ENCODE results near the gene TMEM62. TPM values are rescaled to one million over a fixed set of nuclear protein-coding genes. Genes with fewer than 3 reads are reported as not detected.
"Not testable (repeated sequence)": the region's sequence is repeated elsewhere in the genome, so short reads cannot be mapped to it uniquely, and the experiment has no call there.

Gene TMEM62
- total RNA-seq, 1 experiment from 2014 or later: 17.7 TPM

DNA sequence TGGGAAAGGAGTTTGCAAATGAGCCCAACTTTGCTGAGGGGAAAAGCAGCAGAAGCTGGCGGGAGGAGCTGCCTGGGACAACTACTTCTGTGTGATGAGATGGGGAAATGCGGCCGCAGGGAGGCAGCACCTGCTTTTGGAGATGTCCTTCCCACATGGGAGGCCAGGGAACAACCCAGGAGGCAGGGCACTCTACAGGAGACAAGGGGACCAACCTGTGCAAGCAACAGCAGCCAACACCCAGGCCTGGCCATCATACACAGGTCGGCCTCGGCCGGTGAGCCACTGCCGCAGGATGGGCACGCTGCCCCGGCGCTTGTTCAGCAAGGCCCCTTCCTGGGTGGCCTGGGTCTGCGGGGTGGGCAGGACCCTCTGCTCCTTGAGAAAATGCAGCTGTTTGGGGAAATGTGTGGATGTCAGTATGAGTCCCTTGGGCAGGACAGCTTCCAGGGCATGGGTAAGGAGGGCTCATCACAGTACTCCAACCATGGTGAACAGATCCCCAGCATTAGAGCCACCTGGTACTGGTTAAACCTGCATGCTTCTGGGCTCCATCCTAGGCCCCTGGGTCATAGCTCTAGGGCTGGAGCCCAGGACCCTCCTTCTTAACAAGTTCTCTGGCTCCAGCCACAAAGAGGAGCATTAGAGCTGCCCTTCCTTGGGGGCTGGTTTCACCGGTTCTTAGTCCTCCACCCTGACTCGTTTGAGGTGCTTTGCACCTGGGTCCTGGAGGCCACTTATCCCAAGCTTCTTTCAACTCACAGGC, 75.9 kb downstream of the TMEM62 start:
- no peak for DNase-seq (ENCODE audit: low spot score)

DNA sequence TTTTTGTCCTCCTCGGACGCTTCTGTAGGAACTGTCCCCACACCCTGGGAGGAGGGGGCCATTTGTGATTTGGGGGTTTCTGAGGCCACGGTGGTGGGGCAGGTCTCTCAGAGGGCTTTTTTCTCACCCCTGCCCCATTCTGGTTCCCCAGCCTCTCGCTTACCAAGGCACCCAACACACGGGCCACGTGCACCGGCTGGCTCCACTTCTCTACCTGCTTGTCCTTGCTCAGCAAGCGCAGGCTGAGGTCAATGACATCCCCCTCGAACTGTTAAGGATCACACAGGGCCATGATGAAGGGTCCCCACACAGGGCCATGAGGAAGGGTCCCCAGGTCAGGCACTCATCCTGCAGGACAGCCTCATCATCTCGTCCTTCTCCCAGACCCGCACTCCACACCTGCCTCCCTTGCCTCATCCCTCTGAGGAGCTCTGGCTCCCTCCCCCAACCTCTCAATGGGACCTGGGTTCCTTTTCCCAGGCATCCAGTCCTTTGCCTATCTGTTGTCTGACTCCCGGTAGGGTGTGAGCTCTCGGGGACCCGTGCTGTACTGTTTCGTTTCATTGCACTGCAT, 76.9 kb downstream of the TMEM62 start:
- DNase-seq (ENCODE audit: low spot score): no peak

DNA sequence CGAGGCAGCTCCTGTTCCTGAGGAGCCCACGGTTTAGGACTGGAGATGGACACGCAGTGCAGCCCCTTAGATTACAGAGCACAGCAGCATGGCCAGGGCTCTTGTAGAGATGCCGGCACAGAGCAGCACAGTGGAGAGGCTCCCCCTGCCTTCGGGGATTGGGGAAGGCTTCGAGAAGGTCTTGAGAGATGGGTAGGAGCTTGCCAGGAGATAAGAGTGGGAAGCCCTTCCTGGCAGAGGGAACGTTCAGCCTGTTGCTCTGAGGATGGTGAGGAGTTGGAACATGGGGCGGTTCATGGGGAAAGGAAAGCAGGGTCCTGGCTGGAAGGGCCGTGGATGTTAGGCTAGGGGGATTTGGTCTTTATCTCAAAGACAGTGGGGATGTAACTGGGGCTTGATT, 77.4 kb downstream of the TMEM62 start:
- no peak for DNase-seq (ENCODE audit: low spot score)

DNA sequence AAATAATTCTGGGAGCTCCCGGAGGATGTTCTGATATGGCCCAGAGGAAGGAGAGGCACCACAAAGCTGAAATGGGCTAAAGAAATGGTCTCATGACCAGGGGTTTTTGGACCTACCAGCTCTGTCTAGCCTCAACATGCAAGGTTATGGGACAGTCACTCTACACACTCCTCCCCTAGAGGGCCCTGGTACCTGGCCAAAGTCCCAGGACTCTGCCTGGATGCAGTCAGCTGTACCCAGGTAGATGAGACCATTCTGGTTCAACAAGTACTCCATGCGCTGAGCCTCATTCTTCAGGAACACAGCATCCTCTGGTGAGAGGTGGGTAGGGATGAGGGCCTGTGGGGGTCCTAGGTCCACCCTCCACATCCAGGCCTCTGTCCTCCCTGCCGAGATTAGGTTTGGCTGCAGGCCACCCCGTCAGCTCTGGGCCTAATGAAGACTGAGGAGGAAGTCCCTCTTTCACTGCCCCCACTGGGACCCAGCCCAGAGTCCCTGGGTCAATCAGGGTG, 77.9 kb downstream of the TMEM62 start:
- no peak for DNase-seq (ENCODE audit: low spot score)

DNA sequence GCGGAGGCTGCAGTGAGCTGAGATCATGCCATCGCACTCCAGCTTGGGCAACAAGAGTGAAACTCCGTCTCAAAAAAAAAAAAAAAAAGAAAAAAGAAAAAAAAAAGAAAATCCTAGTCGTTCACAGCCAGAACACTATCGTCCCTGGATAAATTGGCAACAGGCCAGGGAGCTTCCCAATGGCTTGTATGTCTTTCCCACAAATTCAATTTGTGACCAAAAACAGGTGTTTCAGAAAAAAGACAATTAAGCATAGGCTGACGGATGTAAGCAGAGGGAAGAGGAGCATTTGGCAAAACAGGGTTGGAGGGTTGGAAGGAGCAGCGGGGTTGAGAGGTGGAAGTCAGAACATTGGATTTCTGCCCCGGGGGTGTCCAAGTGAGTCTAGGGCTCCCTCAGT, 78.9 kb downstream of the TMEM62 start:
- DNase-seq (ENCODE audit: low spot score): no peak

DNA sequence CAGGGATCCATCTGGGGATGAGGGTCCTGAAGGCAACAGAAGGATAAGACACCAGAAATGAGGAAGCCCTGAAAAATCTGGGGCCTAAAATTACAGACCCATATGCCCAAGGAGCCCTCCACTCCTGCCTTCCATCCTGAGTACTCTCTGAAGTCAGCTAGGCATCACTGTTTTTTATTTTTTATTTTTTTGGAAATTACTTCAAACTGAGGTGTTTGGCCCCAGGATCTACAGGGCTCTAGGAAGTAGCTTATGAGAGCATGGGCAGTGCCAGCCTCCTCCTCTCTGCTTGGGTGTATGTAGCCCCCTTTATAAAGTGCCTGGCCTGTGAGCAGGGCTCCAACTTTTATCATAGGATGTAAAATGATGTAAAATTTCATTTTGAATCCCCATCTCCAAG, 79.6 kb downstream of the TMEM62 start:
- no peak for DNase-seq (ENCODE audit: low spot score)

DNA sequence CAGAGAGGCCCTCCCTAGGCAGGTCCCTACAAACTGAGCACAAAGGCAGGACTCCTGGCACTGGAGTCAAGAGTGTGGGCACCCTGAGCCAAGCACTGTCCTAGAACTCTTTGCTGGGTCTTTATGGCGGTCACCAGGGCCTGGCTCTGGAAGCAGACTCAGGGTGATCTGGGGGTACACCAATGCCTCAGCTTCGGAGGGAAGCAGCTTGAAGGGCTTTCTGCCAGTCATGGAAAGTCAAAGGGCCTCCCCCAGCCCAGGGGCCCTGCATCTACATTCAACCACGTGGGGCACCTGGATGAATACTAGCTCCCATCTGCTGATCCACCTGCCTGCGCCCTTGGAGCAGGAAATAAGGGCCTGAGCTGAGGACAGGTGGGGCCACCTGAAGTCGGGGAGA, 80.1 kb downstream of the TMEM62 start:
- no peak for DNase-seq (ENCODE audit: low spot score)

DNA sequence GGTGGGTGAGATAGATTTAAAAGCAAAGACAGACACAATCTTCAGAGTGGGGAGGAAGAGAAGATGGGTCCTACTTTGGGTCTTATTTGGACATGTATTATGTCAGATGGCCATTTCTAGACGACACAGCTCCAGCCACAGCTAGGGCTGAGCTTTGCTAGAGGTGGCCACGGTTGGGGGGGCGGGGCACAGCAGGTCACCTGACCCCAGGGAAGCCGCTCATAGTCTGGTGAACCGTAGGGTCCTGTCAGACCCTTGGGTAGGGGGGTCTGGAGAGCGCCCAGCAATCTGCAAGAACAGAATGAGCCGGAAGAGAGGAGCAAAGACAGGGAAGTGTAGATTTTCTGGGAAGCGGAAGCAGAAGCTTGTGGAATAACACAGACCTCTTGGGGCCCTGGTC, 80.8 kb downstream of the TMEM62 start:
- no peak for DNase-seq (ENCODE audit: low spot score)

DNA sequence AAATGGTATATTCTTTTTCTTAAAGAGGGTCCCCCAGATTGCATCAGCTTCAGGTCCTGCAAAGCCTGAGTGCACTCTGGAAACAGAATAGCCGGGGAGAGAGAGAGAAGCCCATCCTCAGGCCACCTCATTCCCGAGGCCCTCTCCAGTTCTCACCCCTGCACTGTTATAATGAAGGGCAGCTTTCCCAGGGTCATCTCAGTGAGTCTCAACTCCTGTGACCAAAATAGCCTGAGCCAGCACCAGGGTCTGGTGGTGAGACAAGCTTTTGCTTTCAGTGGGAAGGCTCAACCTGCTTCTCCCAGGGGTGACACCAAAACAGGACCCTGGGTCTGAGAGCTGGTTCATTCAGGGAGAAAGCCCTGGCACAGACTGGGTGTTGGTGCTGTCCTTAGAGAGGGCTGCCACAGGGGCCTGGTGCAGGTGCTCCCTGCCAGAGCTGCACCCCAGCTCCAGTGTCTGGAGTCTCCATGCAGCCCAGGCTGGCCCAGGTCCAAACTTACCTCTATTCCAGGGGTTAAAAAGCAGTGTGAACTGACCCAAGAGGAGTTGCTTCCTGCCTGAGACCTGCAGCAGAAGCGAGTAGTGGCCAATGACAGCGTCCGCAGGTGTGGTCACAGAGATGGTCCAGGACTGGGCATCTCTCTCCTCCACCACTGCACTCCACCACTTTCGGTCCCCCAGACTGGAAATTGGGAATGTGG, 81.4 kb downstream of the TMEM62 start:
- no peak for DNase-seq (ENCODE audit: low spot score)

DNA sequence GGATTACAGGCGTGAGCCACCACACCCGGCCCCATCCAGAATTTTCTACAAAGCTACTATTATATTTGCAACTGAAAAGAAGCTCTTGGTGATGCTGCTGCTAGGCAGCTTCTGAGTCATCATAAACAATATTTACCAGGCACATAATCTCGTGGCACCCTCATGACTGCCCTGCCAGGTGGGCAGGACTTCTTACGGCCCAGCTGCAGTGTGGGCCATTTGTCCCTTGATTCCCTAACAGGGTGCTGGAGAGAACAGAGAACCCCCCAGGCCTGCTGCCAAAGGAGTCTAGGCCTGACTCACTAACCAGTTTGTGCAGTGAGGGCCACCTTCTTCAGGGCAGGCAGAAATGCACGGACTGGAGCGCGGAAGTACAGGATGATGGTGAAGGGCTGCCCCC, 82.6 kb downstream of the TMEM62 start:
- DNase-seq (ENCODE audit: low spot score): peak; percentile 40

DNA sequence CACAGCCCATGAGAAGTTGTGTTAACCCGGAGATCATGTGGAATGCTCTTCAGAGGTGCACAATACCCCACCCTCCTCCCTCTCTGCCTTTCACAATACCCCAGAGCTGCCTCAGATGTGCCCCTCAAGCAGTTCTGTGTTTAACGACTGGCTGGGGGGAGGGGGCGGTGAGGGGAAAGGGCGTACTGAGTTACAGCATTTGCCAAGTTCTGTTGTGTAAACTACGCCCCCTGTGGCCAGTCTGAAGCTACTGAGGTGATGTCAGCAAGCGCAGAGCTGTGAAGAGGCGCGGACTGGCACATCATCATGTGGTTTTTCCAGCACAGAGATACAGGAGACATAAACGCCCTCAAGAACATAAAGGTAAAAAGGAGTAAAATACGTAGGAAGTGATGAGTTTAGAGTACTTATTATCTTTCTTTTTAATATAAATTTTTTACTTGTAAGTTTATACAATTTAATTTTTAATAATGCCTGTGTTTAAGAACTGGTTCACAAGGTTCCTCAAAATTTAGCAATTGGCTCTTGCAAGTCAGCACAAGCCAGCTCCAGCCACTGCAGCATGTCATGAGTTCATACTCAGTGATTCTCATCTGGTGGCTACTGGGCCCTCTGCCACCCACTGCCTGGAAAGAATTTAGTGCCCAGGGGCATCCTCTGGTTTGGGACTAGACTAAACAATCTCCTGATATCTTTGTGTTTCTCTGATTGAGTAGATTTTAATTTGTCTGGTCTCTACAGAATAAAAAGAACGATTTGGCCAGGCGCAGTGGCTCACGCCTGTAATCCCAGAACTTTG, 85.7 kb downstream of the TMEM62 start:
- DNase-seq (ENCODE audit: low spot score): peak; percentile 87

DNA sequence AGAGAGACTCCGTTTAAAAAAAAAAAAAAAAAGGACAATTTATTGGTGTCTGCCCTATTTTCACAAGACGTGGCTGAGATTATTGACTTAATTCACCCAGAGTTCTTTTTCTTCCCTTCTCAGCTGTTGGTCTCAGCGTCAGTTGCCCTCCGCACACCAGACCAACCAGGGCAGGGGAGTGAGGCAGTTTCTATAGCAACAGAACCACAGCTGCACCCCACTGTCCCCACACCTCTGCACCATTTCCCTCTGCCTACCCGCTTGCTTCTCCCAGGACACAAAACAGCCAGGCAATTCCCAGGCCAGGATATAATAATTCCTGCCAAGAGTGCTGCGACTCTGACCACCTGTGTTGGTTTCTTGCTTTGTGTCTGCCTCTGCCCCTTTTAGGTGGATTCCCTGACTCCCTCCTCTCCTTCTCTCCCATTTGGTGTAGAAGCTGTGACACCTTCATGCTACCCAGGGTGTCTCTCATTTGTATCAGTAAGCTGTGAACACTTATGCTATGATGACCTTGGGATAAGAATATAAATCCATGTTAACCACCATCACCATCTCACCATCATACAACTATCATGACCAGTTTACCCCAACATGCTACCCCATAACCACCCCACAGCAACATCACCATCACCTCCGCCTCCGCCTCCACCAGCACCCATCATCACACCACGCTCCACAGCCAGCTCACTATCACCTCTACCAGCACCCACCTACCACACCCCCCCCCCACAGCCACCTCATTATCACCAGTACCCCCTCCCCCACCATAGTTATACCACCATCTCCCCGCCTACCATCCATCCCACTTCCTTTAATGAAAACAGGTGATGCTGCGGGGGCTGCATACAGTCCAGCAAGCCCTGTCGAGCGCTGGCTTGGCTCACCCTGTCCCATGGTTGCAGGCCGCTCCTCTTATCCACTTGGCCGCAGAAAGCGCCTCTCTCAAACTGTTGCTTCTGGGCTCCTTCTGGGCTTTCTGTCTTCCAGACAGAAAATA, 86.8 kb downstream of the TMEM62 start:
- DNase-seq (ENCODE audit: low spot score): no peak

DNA sequence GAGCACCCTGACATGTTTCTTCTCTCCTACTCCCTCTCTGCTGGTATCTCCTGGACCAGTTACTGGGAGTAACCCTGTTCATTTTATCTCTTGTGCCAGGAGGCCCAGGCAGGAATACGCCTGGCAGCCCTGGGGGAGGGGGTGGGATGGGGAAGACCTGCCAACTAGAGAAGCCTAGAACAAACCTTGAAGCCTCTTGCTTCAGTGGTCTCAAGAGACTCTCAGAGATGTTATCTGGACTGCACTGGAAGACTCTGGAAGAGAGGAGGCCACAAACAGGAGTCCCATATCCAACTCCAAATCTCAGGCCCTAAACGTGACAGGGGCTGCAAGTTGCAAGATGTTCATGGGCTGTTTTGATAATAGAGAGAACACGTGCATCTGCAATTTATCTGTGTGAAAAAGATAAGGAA, 87.6 kb downstream of the TMEM62 start, which contains the start of gene EPB42:
Gene EPB42 (minus strand): TSS at position 28 of the 413 bp plus-strand sequence. CDS start 193 bp downstream, outside the sequence.
- DNase-seq (ENCODE audit: low spot score): no peak

DNA sequence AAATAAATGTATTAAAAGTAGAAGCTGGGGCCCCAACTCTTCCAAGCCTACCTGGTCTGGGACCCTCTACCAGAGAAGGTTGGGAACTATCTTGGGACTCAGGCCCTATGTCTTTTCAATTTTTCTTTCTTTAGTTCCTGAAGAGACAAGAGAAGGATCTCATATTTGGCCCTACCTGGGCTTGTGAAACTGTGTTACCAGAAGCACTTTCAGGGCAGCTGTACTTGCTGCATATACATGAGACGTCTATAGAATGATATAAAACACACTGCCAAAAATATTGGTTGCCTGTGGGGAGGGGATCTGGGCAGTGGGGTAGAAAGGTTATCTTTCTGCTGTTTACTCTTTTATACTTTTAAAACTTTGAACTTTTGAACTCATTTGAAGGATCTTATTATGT, 88.0 kb downstream of the TMEM62 start:
- DNase-seq (ENCODE audit: low spot score): no peak

DNA sequence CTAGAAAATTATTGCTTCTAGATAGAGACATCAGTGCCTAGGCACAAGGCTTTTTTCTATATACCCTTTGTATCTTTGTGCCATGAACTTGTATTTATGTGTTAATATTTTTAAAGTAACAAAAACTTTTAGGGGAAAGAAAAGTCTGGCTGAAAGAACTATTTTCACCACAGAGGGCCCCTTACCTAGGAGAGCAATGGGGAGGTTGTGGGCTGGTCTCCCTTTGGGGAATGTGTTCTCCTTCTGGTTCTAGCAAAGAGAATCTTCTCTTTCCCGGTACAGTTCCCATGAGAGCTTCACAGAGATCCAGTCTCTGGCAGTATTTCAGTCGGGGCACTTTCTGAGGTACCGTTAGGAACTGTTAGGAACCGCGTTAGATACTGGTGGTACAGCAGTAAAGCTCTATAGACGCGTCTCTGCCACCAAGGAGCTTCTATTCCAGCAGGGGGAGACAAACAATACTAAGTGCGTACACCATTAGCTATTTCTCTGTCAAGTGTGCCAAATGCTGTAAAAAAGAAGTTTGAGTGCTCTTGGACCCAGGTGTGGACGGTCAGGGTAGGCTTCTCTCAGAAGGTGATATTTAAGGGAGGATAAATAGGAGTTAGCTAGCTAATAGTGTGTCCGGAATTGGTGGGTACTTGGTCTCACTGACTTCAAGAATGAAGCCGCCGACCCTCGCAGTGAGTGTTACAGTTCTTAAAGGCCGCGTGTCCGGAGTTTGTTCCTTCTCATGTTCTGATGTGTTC, 92.0 kb downstream of the TMEM62 start:
- DNase-seq (ENCODE audit: low spot score): peak; percentile 62

DNA sequence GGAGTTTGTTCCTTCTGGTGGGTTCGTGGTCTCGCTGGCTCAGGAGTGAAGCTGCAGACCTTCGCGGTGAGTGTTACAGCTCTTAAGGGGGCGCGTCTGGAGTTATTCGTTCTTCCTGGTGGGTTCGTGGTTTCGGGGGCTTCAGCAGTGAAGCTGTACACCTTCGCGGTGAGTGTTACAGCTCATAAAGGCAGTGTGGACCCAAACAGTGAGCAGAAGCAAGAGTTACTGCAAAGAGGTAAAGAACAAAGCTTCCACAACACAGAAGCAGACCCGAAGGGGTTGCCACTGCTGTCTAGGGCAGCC, 92.5 kb downstream of the TMEM62 start:
- not testable (repeated sequence) for DNase-seq (ENCODE audit: low spot score)

DNA sequence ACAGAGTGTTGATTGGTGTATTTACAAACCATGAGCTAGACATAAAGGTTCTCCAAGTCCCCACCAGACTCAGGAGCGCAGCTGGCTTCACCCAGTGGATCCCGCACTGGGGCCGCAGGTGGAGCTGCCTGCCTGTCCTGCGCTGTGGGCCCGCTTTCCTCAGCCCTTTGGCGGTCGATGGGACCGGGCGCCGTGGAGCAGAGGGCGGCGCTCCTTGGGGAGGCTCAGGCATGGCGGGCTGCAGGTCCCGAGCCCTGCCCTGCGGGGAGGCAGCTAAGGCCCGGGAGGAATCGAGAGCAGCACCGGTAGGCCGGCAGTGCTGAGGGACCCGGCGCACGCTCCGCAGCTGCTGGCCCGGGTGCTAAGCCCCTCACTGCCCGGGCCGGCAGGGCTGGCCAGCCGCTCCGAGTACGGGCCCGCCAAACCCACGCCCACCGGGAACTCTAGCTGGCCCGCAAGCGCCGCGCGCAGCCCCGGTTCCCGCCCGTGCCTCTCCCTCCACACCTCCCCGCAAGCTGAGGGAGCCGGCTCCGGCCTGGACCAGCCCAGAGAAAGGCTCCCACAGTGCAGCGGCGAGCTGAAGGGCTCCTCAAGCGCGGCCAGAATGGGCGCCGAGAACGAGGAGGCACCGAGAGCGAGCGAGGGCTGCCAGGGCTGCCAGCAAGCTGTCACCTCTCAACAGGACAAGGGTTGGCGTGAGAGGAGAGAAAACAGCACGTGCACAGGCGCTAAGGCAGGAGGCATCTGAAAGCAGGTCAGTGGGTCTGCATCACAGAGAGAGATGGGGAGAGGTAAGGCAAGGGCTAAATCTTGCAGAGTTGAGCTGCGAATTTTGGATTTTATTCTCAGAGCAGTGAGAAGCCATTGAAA, 93.3 kb downstream of the TMEM62 start:
- no peak for DNase-seq (ENCODE audit: low spot score)

DNA sequence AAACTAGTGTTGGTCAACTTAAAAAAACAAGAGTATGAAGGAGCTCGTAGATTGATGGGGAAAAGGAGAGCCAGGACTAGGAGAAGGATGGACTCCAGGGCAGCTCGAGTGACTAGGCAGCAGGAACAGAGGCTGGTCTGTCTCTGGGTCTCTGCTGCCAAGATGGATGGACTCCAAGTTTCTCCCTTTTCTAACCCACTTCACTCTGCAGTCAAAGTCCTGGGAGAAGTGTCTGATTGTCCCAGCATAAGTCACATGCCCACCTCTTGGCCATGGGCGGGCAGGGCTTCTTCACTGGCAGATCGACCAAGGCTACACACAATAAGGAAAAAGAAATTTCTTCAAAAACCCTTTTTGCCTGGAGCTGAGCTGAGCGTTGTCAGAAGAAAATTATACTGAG, 96.6 kb downstream of the TMEM62 start:
- no peak for DNase-seq (ENCODE audit: low spot score)

DNA sequence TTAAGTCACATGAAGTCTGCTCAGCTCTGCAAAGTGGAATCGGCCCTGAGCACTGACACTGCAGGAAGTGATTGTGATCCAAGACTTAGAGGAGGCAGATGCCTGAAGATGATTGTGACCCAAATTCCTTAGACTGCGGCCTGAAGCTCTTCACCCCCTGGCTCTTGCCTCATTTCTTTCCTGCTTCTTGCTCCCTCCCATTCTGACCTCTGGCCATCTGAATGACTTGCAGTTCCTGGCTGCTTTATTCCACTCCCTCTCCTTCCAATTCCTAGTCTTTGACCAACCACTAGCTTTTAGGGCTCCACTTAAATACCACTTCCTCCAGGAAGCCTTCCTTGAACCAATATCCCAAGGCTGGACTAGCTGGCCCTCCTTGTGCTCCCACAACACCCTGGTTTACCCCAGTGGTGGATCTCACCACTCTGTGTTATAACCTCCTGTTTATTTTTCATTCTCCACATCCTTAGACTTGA, 97.3 kb downstream of the TMEM62 start:
- DNase-seq (ENCODE audit: low spot score): no peak
